Ishikawa (cell line): ENCODE results near the gene TGM2.

ENCODE experiments used
- CEBPB ChIP-seq: IDR thresholded peaks from 2 replicates; pipeline ENCODE4 v1.6.1; 2012
- CREB1 ChIP-seq: IDR thresholded peaks from 2 replicates; pipeline ENCODE4 v1.6.1; 2012; ENCODE audit warnings: low read depth
- EP300 ChIP-seq: IDR thresholded peaks from 2 replicates; pipeline ENCODE4 v1.6.1; 2012; ENCODE audit warnings: borderline replicate concordance
- FOXM1 ChIP-seq: IDR thresholded peaks from 2 replicates; pipeline ENCODE4 v1.6.1; 2012; ENCODE audit warnings: low read depth, borderline replicate concordance
- MAX ChIP-seq: IDR thresholded peaks from 2 replicates; pipeline ENCODE4 v1.6.1; 2012
- NFIC ChIP-seq: IDR thresholded peaks from 2 replicates; pipeline ENCODE4 v1.6.1; 2012
- RAD21 ChIP-seq: IDR thresholded peaks from 2 replicates; pipeline ENCODE4 v1.6.1; 2012; ENCODE audit warnings: low read depth
- REST ChIP-seq: IDR thresholded peaks from 2 replicates; pipeline ENCODE4 v1.6.1; 2012; ENCODE audit warnings: low read depth, mild to moderate bottlenecking
- TAF1 ChIP-seq: IDR thresholded peaks from 2 replicates; pipeline ENCODE4 v1.6.1; 2012; ENCODE audit warnings: low read depth, mild to moderate bottlenecking
- TCF12 ChIP-seq: IDR thresholded peaks from 2 replicates; pipeline ENCODE4 v1.6.1; 2012; ENCODE audit warnings: low read depth
- TEAD4 ChIP-seq: IDR thresholded peaks from 2 replicates; pipeline ENCODE4 v1.6.1; 2012
- USF1 ChIP-seq: IDR thresholded peaks from 2 replicates; pipeline ENCODE4 v1.6.1; 2012
- YY1 ChIP-seq: IDR thresholded peaks from 2 replicates; pipeline ENCODE4 v1.6.1; 2012; ENCODE audit warnings: low read depth
- ZBTB7A ChIP-seq: IDR thresholded peaks from 2 replicates; pipeline ENCODE4 v1.6.1; 2012; ENCODE audit warnings: low read depth

Gene TGM2

GRCh38 chr20:38153401-38153800 lies 11.7 kb downstream of the TGM2 start:
- TF ChIP-seq CEBPB (no peak), EP300 (no peak)

GRCh38 chr20:38152621-38153221 lies 12.3 kb downstream of the TGM2 start:
- TF ChIP-seq REST = no peak
- TF ChIP-seq USF1 = no peak
- no peak for TF ChIP-seq CEBPB
- TF ChIP-seq TEAD4 = no peak
- TF ChIP-seq ZBTB7A = peak; percentile 72; the same call in 1 of the 2 replicates
- TF ChIP-seq MAX = peak; percentile 31; the same call in 1 of the 2 replicates

- TF ChIP-seq CEBPB (no peak), NFIC (0 out of 2 replicates have a peak, but pooled peaks have one; percentile 45), YY1 (no peak)
Measured at GRCh38 chr20:38152175-38152620, 12.9 kb downstream of the TGM2 start.

- TF ChIP-seq REST (no peak), MAX (no peak), RAD21 (no peak)
Measured at GRCh38 chr20:38151455-38151854, 13.6 kb downstream of the TGM2 start.

- TF ChIP-seq RAD21 (no peak), FOXM1 (no peak), CREB1 (no peak), CEBPB (no peak), REST (no peak), TAF1 (no peak), USF1 (no peak), TCF12 (no peak)
Measured at GRCh38 chr20:38150335-38151170, 14.5 kb downstream of the TGM2 start.
